ENCODE measurements around the gene CTTNBP2NL.

GRCh38 chr1:112488141-112488540, 92.1 kb downstream of the CTTNBP2NL start:
- TF ChIP-seq CTCF (IDR thresholded peaks at IDR 0.05; ENCODE audit: poor library complexity) (no peak), EZH2 (IDR thresholded peaks at IDR 0.05; ENCODE audit: borderline replicate concordance) (no peak), EZH2phosphoT487 (IDR thresholded peaks at IDR 0.05; ENCODE audit: low read depth, severe bottlenecking, unreplicated experiment) (no peak)
